ENCODE data around the gene DUOX2.
A peak's percentile ranks its signal among the peaks of the same experiment; 100 is the strongest.

DNA sequence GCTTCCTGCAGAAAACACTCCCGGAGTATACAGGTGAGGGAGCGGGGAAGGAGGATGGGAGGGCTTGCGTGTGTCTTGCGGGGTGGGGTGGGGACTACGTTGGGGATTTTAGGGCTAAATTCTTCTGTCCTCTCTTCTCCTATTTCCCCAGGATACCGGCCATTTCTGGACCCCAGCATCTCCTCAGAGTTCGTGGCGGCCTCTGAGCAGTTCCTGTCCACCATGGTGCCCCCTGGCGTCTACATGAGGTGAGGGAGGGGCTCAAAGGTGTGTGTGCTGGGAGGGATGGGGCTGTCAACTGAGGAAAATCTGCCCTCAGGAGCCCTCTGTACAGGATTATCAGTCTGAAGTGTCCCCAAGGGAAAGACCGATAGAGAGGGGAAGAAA lies 22.4 kb upstream of the DUOX2 start:
- TF ChIP-seq EZH2 (IDR thresholded peaks at IDR 0.05; ENCODE audit: low read depth, unreplicated experiment) (no peak), CREB1 (CRISPR knock-in tag; IDR thresholded peaks at IDR 0.05; ENCODE audit: low read depth) (no peak), POLR2AphosphoS5 (IDR thresholded peaks at IDR 0.05; ENCODE audit: low read depth) (no peak), STAT1 (IDR thresholded peaks at IDR 0.05; ENCODE audit: unreplicated experiment) (no peak), EZH2phosphoT487 (IDR thresholded peaks at IDR 0.05; ENCODE audit: unreplicated experiment) (no peak), JUNB (IDR thresholded peaks at IDR 0.05; ENCODE audit: unreplicated experiment) (no peak), ZNF114 (CRISPR knock-in tag; IDR thresholded peaks at IDR 0.05) (no peak)
- TF ChIP-seq, protein P1, sequence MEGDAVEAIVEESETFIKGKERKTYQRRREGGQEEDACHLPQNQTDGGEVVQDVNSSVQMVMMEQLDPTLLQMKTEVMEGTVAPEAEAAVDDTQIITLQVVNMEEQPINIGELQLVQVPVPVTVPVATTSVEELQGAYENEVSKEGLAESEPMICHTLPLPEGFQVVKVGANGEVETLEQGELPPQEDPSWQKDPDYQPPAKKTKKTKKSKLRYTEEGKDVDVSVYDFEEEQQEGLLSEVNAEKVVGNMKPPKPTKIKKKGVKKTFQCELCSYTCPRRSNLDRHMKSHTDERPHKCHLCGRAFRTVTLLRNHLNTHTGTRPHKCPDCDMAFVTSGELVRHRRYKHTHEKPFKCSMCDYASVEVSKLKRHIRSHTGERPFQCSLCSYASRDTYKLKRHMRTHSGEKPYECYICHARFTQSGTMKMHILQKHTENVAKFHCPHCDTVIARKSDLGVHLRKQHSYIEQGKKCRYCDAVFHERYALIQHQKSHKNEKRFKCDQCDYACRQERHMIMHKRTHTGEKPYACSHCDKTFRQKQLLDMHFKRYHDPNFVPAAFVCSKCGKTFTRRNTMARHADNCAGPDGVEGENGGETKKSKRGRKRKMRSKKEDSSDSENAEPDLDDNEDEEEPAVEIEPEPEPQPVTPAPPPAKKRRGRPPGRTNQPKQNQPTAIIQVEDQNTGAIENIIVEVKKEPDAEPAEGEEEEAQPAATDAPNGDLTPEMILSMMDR (conservative IDR thresholded peaks at IDR 0.05; ENCODE audit: low read depth in 2 of 2) = peak; percentile 58 to 71
- TF ChIP-seq, protein P2, sequence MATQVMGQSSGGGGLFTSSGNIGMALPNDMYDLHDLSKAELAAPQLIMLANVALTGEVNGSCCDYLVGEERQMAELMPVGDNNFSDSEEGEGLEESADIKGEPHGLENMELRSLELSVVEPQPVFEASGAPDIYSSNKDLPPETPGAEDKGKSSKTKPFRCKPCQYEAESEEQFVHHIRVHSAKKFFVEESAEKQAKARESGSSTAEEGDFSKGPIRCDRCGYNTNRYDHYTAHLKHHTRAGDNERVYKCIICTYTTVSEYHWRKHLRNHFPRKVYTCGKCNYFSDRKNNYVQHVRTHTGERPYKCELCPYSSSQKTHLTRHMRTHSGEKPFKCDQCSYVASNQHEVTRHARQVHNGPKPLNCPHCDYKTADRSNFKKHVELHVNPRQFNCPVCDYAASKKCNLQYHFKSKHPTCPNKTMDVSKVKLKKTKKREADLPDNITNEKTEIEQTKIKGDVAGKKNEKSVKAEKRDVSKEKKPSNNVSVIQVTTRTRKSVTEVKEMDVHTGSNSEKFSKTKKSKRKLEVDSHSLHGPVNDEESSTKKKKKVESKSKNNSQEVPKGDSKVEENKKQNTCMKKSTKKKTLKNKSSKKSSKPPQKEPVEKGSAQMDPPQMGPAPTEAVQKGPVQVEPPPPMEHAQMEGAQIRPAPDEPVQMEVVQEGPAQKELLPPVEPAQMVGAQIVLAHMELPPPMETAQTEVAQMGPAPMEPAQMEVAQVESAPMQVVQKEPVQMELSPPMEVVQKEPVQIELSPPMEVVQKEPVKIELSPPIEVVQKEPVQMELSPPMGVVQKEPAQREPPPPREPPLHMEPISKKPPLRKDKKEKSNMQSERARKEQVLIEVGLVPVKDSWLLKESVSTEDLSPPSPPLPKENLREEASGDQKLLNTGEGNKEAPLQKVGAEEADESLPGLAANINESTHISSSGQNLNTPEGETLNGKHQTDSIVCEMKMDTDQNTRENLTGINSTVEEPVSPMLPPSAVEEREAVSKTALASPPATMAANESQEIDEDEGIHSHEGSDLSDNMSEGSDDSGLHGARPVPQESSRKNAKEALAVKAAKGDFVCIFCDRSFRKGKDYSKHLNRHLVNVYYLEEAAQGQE (IDR thresholded peaks at IDR 0.05; ENCODE audit: unreplicated experiment) = no peak
- TF ChIP-seq, protein P3, sequence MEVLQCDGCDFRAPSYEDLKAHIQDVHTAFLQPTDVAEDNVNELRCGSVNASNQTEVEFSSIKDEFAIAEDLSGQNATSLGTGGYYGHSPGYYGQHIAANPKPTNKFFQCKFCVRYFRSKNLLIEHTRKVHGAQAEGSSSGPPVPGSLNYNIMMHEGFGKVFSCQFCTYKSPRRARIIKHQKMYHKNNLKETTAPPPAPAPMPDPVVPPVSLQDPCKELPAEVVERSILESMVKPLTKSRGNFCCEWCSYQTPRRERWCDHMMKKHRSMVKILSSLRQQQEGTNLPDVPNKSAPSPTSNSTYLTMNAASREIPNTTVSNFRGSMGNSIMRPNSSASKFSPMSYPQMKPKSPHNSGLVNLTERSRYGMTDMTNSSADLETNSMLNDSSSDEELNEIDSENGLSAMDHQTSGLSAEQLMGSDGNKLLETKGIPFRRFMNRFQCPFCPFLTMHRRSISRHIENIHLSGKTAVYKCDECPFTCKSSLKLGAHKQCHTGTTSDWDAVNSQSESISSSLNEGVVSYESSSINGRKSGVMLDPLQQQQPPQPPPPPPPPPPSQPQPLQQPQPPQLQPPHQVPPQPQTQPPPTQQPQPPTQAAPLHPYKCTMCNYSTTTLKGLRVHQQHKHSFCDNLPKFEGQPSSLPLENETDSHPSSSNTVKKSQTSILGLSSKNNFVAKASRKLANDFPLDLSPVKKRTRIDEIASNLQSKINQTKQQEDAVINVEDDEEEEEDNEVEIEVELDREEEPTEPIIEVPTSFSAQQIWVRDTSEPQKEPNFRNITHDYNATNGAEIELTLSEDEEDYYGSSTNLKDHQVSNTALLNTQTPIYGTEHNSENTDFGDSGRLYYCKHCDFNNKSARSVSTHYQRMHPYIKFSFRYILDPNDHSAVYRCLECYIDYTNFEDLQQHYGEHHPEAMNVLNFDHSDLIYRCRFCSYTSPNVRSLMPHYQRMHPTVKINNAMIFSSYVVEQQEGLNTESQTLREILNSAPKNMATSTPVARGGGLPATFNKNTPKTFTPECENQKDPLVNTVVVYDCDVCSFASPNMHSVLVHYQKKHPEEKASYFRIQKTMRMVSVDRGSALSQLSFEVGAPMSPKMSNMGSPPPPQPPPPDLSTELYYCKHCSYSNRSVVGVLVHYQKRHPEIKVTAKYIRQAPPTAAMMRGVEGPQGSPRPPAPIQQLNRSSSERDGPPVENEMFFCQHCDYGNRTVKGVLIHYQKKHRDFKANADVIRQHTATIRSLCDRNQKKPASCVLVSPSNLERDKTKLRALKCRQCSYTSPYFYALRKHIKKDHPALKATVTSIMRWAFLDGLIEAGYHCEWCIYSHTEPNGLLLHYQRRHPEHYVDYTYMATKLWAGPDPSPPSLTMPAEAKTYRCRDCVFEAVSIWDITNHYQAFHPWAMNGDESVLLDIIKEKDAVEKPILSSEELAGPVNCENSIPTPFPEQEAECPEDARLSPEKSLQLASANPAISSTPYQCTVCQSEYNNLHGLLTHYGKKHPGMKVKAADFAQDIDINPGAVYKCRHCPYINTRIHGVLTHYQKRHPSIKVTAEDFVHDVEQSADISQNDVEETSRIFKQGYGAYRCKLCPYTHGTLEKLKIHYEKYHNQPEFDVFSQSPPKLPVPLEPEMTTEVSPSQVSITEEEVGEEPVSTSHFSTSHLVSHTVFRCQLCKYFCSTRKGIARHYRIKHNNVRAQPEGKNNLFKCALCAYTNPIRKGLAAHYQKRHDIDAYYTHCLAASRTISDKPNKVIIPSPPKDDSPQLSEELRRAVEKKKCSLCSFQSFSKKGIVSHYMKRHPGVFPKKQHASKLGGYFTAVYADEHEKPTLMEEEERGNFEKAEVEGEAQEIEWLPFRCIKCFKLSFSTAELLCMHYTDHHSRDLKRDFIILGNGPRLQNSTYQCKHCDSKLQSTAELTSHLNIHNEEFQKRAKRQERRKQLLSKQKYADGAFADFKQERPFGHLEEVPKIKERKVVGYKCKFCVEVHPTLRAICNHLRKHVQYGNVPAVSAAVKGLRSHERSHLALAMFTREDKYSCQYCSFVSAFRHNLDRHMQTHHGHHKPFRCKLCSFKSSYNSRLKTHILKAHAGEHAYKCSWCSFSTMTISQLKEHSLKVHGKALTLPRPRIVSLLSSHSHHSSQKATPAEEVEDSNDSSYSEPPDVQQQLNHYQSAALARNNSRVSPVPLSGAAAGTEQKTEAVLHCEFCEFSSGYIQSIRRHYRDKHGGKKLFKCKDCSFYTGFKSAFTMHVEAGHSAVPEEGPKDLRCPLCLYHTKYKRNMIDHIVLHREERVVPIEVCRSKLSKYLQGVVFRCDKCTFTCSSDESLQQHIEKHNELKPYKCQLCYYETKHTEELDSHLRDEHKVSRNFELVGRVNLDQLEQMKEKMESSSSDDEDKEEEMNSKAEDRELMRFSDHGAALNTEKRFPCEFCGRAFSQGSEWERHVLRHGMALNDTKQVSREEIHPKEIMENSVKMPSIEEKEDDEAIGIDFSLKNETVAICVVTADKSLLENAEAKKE (CRISPR knock-in tag; IDR thresholded peaks at IDR 0.05) = no peak
